ENCODE results near the gene ROR2.
"Not testable (repeated sequence)": the region's sequence is repeated elsewhere in the genome, so short reads cannot be mapped to it uniquely, and the experiment has no call there.

ROR2 gene

GRCh38 chr9:91813176-91813795 lies 136.7 kb downstream of the ROR2 start:
- DNase-seq, result no peak

DNA sequence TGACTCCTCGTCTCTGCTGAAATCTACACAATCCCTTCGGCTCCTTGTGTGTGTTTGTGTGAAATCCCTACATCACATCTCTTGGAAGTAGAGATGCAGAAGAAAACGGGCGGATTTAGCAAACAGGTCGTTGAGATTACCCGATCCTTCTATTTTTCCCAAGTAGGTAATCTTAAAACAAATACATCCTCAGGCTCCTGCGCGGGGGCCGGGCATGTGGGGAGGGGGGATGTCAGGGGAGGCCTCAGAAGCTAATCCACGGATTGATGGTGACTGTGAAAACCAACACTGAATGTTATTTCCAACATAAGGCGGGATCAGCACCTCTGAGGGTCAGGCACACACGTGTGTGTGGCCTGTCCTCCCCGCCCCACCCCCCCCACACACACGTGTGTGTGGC lies 137.8 kb downstream of the ROR2 start:
- no peak for DNase-seq

- DNase-seq, result no peak
Observed at GRCh38 chr9:91811024-91811909, 138.8 kb downstream of the ROR2 start.

- DNase-seq, result no peak
Observed at GRCh38 chr9:91810286-91810905, 139.6 kb downstream of the ROR2 start.

DNA sequence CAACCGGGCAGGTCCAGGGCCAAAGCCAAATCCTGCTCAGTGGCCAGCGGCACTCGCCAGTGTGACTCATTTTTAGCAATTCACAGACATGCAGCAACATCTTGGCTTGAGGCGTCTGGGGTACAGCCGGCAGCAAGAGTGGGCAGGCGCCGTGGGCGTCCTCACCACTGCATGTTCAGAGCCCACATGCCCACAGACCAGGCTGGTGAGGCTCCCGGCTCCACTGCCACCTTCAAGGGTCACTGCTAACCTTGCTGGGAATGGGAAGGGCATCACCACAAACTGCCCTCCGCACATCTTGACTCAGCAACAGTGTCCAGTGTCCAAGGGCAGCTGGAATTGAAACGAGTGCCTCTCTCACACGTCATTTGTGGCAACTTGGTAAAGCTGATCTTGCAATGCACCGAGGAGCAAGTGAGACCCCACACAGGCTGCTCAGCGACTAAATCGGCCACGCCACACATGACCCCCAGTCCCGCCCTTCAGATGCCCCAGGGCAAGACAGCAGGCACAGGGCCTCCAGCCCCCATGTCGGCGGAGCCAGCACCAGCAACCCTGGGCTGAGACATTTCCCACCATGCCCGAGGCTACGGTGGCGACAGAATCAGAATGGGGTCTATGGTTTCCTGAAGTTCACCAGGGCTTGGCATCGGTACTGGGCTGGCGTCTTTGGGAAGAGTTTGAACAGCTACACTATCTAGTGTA lies 140.3 kb downstream of the ROR2 start:
- DNase-seq, result no peak

DNA sequence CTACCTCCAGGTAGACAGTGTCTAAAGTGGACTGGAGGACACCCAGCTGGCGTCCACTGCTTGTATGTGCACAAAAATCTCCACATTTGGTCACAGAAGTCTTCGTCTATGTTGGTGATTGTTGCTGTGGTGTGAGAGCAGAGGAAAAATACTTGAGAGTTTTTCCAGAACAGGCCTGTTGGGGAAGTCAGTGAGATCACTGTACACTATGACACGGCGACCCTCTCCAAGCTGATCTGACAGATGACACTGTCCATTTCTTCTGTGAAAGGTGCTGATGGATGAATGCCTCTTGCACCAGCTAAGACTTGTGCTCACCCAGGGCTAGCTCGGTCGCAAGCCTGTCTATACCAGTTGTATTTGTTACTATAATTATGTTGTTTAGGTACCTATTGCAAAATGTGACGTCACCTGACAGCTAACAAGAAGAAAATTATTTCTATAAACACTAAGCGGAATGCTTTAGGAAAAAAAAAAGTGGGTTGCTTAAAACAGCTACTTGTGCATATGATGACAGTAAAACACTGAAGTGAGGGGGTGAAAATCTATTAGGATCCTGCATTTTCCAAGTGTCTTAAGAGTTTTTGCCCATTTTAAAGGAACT lies 142.3 kb downstream of the ROR2 start:
- no peak for DNase-seq

- DNase-seq, result no peak
Observed at GRCh38 chr9:91805031-91805430, 145.0 kb downstream of the ROR2 start.

- no peak for DNase-seq
Observed at GRCh38 chr9:91803970-91804752, 145.9 kb downstream of the ROR2 start.

GRCh38 chr9:91803151-91803940 lies 146.7 kb downstream of the ROR2 start:
- no peak for DNase-seq

- no peak for DNase-seq
Observed at GRCh38 chr9:91802391-91802790, 147.6 kb downstream of the ROR2 start.

GRCh38 chr9:91800473-91801030 lies 149.5 kb downstream of the ROR2 start:
- no peak for DNase-seq

GRCh38 chr9:91799113-91799744 lies 150.8 kb downstream of the ROR2 start:
- DNase-seq, result no peak

- not testable (repeated sequence) for DNase-seq
Observed at GRCh38 chr9:91798273-91799112, 151.5 kb downstream of the ROR2 start.

DNA sequence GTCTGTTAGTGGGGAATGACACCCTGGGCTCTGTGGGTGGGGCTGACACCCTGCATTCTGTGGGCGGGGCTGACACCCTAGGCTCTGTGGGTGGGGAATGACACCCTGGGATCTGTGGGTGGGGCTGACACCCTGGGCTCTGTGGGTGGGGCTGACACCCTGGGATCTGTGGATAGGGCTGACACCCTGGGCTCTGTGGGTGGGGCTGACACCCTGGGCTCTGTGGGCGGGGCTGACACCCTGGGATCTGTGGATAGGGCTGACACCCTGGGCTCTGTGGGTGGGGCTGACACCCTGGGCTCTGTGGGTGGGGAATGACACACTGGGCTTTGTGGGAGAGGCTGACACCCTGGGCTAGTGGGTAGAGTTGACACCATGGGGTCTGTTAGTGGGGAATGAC lies 152.5 kb downstream of the ROR2 start:
- DNase-seq, result not testable (repeated sequence)

GRCh38 chr9:91796516-91796915 lies 153.5 kb downstream of the ROR2 start:
- not testable (repeated sequence) for DNase-seq

GRCh38 chr9:91795598-91796241 lies 154.3 kb downstream of the ROR2 start:
- peak; percentile 9 for DNase-seq

DNA sequence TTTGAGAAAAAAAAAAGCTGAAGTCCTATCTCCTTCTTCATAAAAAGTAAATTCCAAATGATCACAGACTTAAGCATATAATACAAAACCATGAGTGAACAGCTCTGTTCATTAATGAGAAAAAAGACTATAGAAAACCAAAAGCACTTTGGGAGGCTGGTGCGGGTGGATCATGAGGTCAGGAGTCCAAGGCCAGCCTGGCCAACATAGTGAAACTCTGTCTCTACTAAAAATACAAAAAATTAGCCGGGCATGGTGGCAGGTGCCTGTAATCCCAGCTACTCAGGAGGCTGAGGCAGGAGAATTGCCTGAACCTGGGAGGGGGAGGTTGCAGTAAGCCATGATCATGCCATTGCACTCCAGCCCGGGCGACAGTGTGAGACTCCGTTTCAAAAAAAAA lies 156.7 kb downstream of the ROR2 start:
- DNase-seq, result not testable (repeated sequence)

DNA sequence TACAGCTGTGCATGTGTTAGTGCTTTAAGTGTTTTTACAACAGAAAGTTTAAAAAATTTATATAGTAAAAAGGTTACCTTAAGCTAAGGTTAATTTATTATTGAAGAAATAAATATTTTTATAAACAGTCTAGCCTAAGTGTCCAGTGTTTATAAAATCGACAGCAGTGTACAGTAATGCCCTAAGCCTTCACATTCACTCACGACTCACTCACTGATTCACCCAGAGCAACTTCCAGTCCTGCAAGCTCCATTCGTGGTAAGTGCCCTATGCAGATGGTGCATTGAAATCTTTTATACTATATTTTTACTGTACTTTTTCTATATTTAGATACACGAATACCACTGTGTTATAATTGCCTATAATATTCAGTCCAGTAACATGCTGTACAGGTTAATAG lies 159.1 kb downstream of the ROR2 start:
- DNase-seq, result no peak

- no peak for DNase-seq
Observed at GRCh38 chr9:91789941-91790340, 160.1 kb downstream of the ROR2 start.
